GM12891 (cell line): ENCODE data around the gene SLC30A2. TPM values are rescaled to one million over a fixed set of nuclear protein-coding genes. Genes with fewer than 3 reads are reported as not detected.
"Not testable (repeated sequence)": the region's sequence is repeated elsewhere in the genome, so short reads cannot be mapped to it uniquely, and the experiment has no call there.

Source experiments
- DNase-seq: peaks from one replicate; pipeline ENCODE4 v3.0.0; 2011; ENCODE audit warnings: low spot score; ENCODE audit not compliant: insufficient read length
- FAIRE-seq: peaks from 2 replicates; lab custom pipeline; 2011; peaks lifted over from hg19 to GRCh38; lab: Jason Lieb, UNC
- PAX5 ChIP-seq: IDR thresholded peaks from 2 replicates; pipeline ENCODE4 v1.6.1; 2011; ENCODE audit warnings: low read length, moderate library complexity, mild to moderate bottlenecking; ENCODE audit not compliant: insufficient read depth, severe bottlenecking
- POLR2A ChIP-seq: IDR thresholded peaks from 2 replicates; pipeline ENCODE4 v1.6.1; 2011; ENCODE audit warnings: low read depth, low read length, control low read depth
- POLR2AphosphoS5 ChIP-seq: IDR thresholded peaks from 2 replicates; pipeline ENCODE4 v1.6.1; 2011; ENCODE audit warnings: low read depth, low read length, control low read depth
- POU2F2 ChIP-seq: IDR thresholded peaks from 2 replicates; pipeline ENCODE4 v1.6.1; 2011; ENCODE audit warnings: low read depth, mild to moderate bottlenecking, control low read depth, low read length, moderate library complexity
- SPI1 ChIP-seq: IDR thresholded peaks from 2 replicates; pipeline ENCODE4 v1.6.1; 2011; ENCODE audit warnings: low read depth, low read length, control low read depth
- TAF1 ChIP-seq: IDR thresholded peaks from 2 replicates; pipeline ENCODE4 v1.6.1; 2011; ENCODE audit warnings: low read depth, low read length, control low read depth
- polyA plus RNA-seq: library from polyadenylated mRNA; unstranded; fragments of >200 nt; gene quantifications from one replicate; pipeline ENCODE4 v1.2.1, GENCODE V29; 2012; ENCODE audit warnings: low read depth, missing spikeins, inconsistent platforms; ENCODE audit not compliant: missing spikeins

The SLC30A2 gene
- polyA plus RNA-seq: not detected

DNA sequence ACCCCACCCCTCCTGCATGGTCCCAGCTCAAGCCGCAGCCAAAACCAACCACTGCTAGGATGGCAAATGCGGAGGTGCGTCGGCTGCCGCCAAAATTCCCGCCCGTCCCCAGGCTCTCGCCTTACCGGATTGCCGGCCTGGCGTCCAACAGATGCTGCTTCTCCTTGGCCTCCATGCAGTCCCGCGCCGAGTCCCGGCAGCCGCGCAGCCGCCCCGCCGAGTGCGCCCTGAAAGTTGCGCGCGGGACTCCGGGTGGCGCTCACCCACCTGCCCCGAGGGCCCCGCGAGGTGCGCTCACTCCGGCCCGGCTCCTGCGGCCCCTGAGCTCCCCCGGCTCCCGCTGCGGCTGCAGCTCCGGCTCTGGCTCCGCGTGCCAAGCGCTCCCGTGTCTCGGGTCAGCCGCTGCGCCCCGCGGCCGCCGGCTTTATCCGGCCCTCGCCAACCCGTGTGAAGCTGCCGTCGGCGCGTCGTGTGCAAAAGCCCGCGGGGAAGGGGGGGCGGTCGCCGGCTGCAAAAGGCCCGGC lies at the start of gene SLC30A2:
SLC30A2 (minus strand) TSS at position 397 of the 524 bp plus-strand sequence; CDS start at position 175, 222 bp downstream.
- no peak for TF ChIP-seq POLR2A
- no peak for TF ChIP-seq POLR2AphosphoS5
- TF ChIP-seq SPI1: no peak
- no peak for TF ChIP-seq PAX5
- no peak for TF ChIP-seq TAF1
- TF ChIP-seq POU2F2: no peak
- DNase-seq: no peak

DNA sequence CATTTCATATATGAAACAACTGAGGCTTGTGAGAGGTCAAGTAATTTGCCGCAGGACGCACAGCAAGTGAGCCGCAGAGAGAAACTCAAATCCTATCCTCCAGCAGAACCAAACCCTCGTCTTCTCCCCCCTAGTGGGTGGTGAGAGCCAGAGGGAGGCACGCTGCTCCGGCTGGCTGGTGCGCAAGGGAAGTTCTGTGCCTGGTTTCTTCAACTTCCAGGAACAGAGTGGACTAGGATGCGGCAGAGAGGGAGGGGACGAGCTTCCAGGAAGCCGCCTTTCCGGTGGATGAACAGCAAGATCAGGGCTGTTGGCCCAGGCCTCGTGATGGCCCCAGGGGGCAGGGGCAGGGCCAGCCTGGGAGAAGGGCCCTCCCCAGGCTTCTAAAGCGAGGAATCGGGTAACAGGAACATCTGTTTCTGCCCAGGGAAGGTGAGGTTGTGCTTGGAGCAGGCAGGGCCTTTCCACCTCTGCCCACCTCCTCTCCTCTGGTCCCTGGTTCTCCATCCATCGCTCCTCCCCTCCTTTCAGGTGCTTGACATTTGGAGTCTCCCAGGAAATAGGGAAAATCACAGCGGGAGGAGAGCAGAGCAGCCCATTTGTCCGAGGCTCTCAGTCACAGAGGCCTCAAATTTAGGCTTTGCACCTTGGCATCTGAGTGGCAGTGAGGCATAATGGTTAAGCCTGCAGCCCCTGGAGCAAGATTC lies 48.9 kb upstream of the SLC30A2 start:
- no peak for DNase-seq
- no peak for FAIRE-seq
- TF ChIP-seq PAX5: no peak
- no peak for TF ChIP-seq POU2F2
- TF ChIP-seq POLR2A: no peak
- no peak for TF ChIP-seq SPI1
- TF ChIP-seq POLR2AphosphoS5: no peak
- no peak for TF ChIP-seq TAF1

More for the DNA sequence above, at the start of gene SLC30A2:
- no peak for FAIRE-seq

GRCh38 chr1:26094076-26094669 lies 48.3 kb upstream of the SLC30A2 start:
- no peak for FAIRE-seq
- no peak for TF ChIP-seq POLR2AphosphoS5
- TF ChIP-seq TAF1: no peak
- no peak for TF ChIP-seq POLR2A
- no peak for TF ChIP-seq POU2F2
- no peak for TF ChIP-seq SPI1
- no peak for TF ChIP-seq PAX5
- no peak for DNase-seq

GRCh38 chr1:26093569-26093968 lies 47.7 kb upstream of the SLC30A2 start:
- DNase-seq, FAIRE-seq: not testable (repeated sequence)

- DNase-seq: no peak
- TF ChIP-seq TAF1 (no peak), PAX5 (no peak), POLR2AphosphoS5 (no peak), POU2F2 (no peak), POLR2A (no peak), SPI1 (no peak)
- no peak for FAIRE-seq
Measured at GRCh38 chr1:26092422-26092821, 46.5 kb upstream of the SLC30A2 start.

- DNase-seq (no peak), FAIRE-seq (no peak)
- TF ChIP-seq PAX5: no peak
- no peak for TF ChIP-seq POLR2AphosphoS5
- no peak for TF ChIP-seq TAF1
- no peak for TF ChIP-seq POLR2A
- TF ChIP-seq SPI1: no peak
- no peak for TF ChIP-seq POU2F2
Measured at GRCh38 chr1:26090893-26091292, 45.0 kb upstream of the SLC30A2 start.

DNA sequence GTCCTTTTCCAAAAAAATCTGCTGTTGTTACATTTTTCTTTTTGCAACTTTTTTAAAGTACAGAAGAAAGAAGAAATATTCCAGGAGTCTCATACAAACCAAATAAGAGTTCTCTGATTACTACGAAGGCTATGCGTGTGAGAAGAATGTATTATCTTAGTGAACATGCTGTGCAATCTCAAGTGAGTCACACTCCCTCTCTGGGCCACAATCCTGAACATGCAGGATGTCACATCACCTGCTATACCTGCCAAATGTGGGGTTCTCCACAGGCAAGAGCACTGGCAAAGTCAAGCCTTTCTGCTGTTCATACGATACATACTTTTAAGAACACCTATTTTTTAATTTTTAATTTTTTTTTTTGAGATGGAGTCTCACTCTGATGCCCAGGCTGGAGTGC lies 43.2 kb upstream of the SLC30A2 start:
- no peak for FAIRE-seq
- TF ChIP-seq TAF1: no peak
- TF ChIP-seq POLR2AphosphoS5: no peak
- no peak for TF ChIP-seq POU2F2
- TF ChIP-seq SPI1: no peak
- no peak for TF ChIP-seq PAX5
- TF ChIP-seq POLR2A: no peak
- no peak for DNase-seq

DNA sequence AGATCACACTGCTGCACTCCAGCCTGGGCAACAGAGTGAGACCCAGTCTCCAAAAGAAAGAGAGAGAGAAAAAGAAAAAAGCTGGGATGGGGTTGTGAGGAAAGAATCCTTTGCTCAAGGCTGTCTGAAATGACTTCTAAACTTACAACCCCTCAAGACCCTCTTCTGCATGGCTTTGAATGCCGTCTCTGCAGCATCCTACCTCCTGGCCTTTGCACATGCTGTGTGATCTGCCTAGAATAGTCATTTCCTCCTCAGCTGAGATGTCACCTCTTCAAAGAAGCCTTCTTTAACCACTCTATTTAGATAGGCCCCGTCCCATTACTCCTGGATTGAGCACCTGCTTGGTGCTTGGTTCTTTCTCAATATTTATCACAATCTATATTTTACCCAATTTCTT lies 38.9 kb upstream of the SLC30A2 start:
- TF ChIP-seq POLR2AphosphoS5 (no peak), POLR2A (no peak), PAX5 (no peak), POU2F2 (no peak), TAF1 (no peak), SPI1 (no peak)
- DNase-seq (no peak), FAIRE-seq (no peak)

DNA sequence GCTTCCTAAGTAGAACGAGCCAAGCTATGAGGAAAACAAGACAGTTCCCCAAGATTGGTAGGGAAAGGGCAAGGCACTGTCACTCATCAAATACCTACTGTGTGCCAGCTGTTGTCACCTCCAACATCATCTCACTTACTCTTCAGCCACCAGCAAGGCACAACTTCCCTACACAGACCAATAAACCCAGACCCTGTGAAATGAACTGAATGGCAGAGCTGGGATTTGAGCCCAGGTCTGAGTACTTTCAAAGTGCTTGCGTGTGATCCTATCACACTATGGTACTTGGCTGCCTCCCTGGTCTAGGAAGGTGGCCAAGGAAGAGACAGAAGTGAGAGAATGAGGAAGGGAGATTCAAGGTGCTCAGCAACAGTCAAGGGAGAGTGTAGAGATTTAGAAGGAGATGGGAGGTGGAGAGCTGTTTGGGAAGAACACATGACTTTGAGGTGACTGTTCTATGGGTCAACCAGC lies 38.2 kb upstream of the SLC30A2 start:
- DNase-seq (no peak), FAIRE-seq (no peak)

GRCh38 chr1:26083208-26083607 lies 37.3 kb upstream of the SLC30A2 start:
- DNase-seq (no peak), FAIRE-seq (no peak)
- TF ChIP-seq POLR2AphosphoS5 (no peak), POLR2A (no peak), PAX5 (no peak), SPI1 (no peak), TAF1 (no peak), POU2F2 (no peak)

More for the DNA sequence above, 38.2 kb upstream of the SLC30A2 start:
- no peak for TF ChIP-seq SPI1
- no peak for TF ChIP-seq POU2F2
- TF ChIP-seq PAX5: no peak
- no peak for TF ChIP-seq TAF1
- TF ChIP-seq POLR2AphosphoS5: no peak
- TF ChIP-seq POLR2A: no peak
